ENCODE results near the gene MAB21L2. TPM values are rescaled to one million over a fixed set of nuclear protein-coding genes. Genes with fewer than 3 reads are reported as not detected.

MAB21L2 gene
- total RNA-seq, 1 experiment from 2014 or later, result not detected

- Histone ChIP-seq H3K9me2 (ENCODE audit: insufficient read depth) (no peaks in the 10 kb centered on the region), H3K27ac (no peak overlapping the region), H3K9me3 (ENCODE audit: insufficient read depth, low read depth) (no peaks in the 10 kb centered on the region), H3K36me3 (ENCODE audit: low read depth) (no peaks in the 10 kb centered on the region), H4K20me1 (ENCODE audit: insufficient read depth) (no peaks in the 10 kb centered on the region), H3K4me2 (no peak overlapping the region), H3K79me2 (ENCODE audit: low read depth) (no peaks in the 10 kb centered on the region), H2AFZ (no peak overlapping the region), H3K4me1 (replicated peaks; ENCODE audit: insufficient read depth) (no peaks in the 10 kb centered on the region), H3K4me3 (no peak overlapping the region), H3K27me3 (ENCODE audit: insufficient read depth, low read depth) (no peaks in the 10 kb centered on the region), H3F3A (ENCODE audit: insufficient read depth, low read depth) (no peaks in the 10 kb centered on the region)
- intact Hi-C loops (cut with micrococcal nuclease; ENCODE audit: unreplicated experiment), result loop anchor here (5.0 kb wide), 1 partner anchor 294 kb away; no protein-coding TSS in a partner anchor
- ChIA-PET CTCF (no interaction called here), POLR2A (ENCODE audit: unreplicated experiment) (no interaction called here)
- no TSS peak for BruUV-seq (replicated peaks)
- TF ChIP-seq EZH2 (IDR thresholded peaks at IDR 0.05; ENCODE audit: low read depth) (no peak), CTCF (conservative IDR thresholded peaks at IDR 0.05) (no peak)
- no peak for DNase-seq
Measured at GRCh38 chr4:150591406-150591805, 9.5 kb downstream of the MAB21L2 start.

- no peaks in the 10 kb centered on the region for H3K4me1 ChIP-seq (replicated peaks; ENCODE audit: insufficient read depth)
- no peaks in the 10 kb centered on the region for H3K9me3 ChIP-seq (ENCODE audit: insufficient read depth, low read depth)
- intact Hi-C loops (cut with micrococcal nuclease; ENCODE audit: unreplicated experiment), result loop anchor here (5.0 kb wide), 1 partner anchor 295 kb away; no protein-coding TSS in a partner anchor
- no peak overlapping the region for H2AFZ ChIP-seq
- H3F3A ChIP-seq (ENCODE audit: insufficient read depth, low read depth), result no peaks in the 10 kb centered on the region
- ChIA-PET POLR2A (ENCODE audit: unreplicated experiment) (interaction anchor here (0.6 kb wide), 1 partner anchor 43 kb away, joined by 6 read pairs; no protein-coding TSS in a partner anchor), CTCF (no interaction called here)
- no peaks in the 10 kb centered on the region for H3K9me2 ChIP-seq (ENCODE audit: insufficient read depth)
- no peak for TF ChIP-seq CTCF (conservative IDR thresholded peaks at IDR 0.05)
- TF ChIP-seq EZH2 (IDR thresholded peaks at IDR 0.05; ENCODE audit: low read depth), result no peak
- no peaks in the 10 kb centered on the region for H3K36me3 ChIP-seq (ENCODE audit: low read depth)
- no peaks in the 10 kb centered on the region for H3K27me3 ChIP-seq (ENCODE audit: insufficient read depth, low read depth)
- DNase-seq, result no peak
- H3K79me2 ChIP-seq (ENCODE audit: low read depth), result no peaks in the 10 kb centered on the region
- no peak overlapping the region for H3K4me2 ChIP-seq
- H3K27ac ChIP-seq, result no peak overlapping the region
- no peaks in the 10 kb centered on the region for H4K20me1 ChIP-seq (ENCODE audit: insufficient read depth)
- no TSS peak for BruUV-seq (replicated peaks)
- no peak overlapping the region for H3K4me3 ChIP-seq
Measured at GRCh38 chr4:150591904-150592303, 10.0 kb downstream of the MAB21L2 start.

- ChIA-PET CTCF (no interaction called here), POLR2A (ENCODE audit: unreplicated experiment) (interaction anchor here (0.7 kb wide), 1 partner anchor 568 kb away, joined by 9 read pairs; no protein-coding TSS in a partner anchor)
- no peaks in the 10 kb centered on the region for H3F3A ChIP-seq (ENCODE audit: insufficient read depth, low read depth)
- no peak overlapping the region for H2AFZ ChIP-seq
- H3K36me3 ChIP-seq (ENCODE audit: low read depth), result no peaks in the 10 kb centered on the region
- H3K27me3 ChIP-seq (ENCODE audit: insufficient read depth, low read depth), result no peaks in the 10 kb centered on the region
- no peak overlapping the region for H3K27ac ChIP-seq
- no peak overlapping the region for H3K4me3 ChIP-seq
- no peak; the same call in 1 of the 2 replicates for TF ChIP-seq CTCF (conservative IDR thresholded peaks at IDR 0.05)
- no peaks in the 10 kb centered on the region for H4K20me1 ChIP-seq (ENCODE audit: insufficient read depth)
- H3K4me1 ChIP-seq (replicated peaks; ENCODE audit: insufficient read depth), result no peaks in the 10 kb centered on the region
- no TSS peak for BruUV-seq (replicated peaks)
- H3K4me2 ChIP-seq, result no peak overlapping the region
- intact Hi-C loops (cut with micrococcal nuclease; ENCODE audit: unreplicated experiment), result loop anchor here (5.0 kb wide), 1 partner anchor 297 kb away; no protein-coding TSS in a partner anchor
- H3K79me2 ChIP-seq (ENCODE audit: low read depth), result no peaks in the 10 kb centered on the region
- no peak for DNase-seq
- H3K9me2 ChIP-seq (ENCODE audit: insufficient read depth), result no peaks in the 10 kb centered on the region
- no peaks in the 10 kb centered on the region for H3K9me3 ChIP-seq (ENCODE audit: insufficient read depth, low read depth)
Measured at GRCh38 chr4:150593996-150594395, 12.0 kb downstream of the MAB21L2 start.

Measured in PC-9 (cell line).